Measurements from ENCODE around the gene CDK10. TPM values are rescaled to one million over a fixed set of nuclear protein-coding genes. Genes with fewer than 3 reads are reported as not detected.

The CDK10 gene
- total RNA-seq, 1 experiment from 2014 or later = 52.6 TPM

- CTCF ChIA-PET = no interaction called here
- intact Hi-C loops (cut with micrococcal nuclease; ENCODE audit: unreplicated experiment) = no loop called here
- in situ Hi-C loops (cut with HindIII; ENCODE audit: low pct_unique_long_range_greater_than_20kb, low sequenced_read_pairs) = no loop called here
- no peak overlapping the region for H3K4me3 ChIP-seq (ENCODE audit: low read depth in 2 of 2, low read length in 2 of 2)
- H3K27me3 ChIP-seq (ENCODE audit: control insufficient read depth, insufficient read depth, low read length) = no peaks in the 10 kb centered on the region
- no peaks in the 10 kb centered on the region; the same call in 1 of the 2 replicates for H3K36me3 ChIP-seq (ENCODE audit: control insufficient read depth, insufficient read depth, low read length)
- no TSS peak for BruUV-seq (replicated peaks)
- TF ChIP-seq TCF7L2 (IDR thresholded peaks at IDR 0.05; ENCODE audit: low read depth, low read length) = no peak
- TF ChIP-seq, protein P1, sequence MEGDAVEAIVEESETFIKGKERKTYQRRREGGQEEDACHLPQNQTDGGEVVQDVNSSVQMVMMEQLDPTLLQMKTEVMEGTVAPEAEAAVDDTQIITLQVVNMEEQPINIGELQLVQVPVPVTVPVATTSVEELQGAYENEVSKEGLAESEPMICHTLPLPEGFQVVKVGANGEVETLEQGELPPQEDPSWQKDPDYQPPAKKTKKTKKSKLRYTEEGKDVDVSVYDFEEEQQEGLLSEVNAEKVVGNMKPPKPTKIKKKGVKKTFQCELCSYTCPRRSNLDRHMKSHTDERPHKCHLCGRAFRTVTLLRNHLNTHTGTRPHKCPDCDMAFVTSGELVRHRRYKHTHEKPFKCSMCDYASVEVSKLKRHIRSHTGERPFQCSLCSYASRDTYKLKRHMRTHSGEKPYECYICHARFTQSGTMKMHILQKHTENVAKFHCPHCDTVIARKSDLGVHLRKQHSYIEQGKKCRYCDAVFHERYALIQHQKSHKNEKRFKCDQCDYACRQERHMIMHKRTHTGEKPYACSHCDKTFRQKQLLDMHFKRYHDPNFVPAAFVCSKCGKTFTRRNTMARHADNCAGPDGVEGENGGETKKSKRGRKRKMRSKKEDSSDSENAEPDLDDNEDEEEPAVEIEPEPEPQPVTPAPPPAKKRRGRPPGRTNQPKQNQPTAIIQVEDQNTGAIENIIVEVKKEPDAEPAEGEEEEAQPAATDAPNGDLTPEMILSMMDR (IDR thresholded peaks at IDR 0.05) = no peak
- no peak for TF ChIP-seq POLR2AphosphoS5 (IDR thresholded peaks at IDR 0.05; ENCODE audit: low read depth, low read length)
- TF ChIP-seq SIN3A (IDR thresholded peaks at IDR 0.05; ENCODE audit: borderline replicate concordance, insufficient read depth, low read depth, low read length) = no peak
- TF ChIP-seq REST (IDR thresholded peaks at IDR 0.05; ENCODE audit: insufficient read depth in 1 of 2, low read depth in 2 of 2, low read length in 1 of 2) = no peak
- ATAC-seq (no peak), DNase-seq (ENCODE audit: low read depth, low spot score) (no peak)
- no peaks in the 10 kb centered on the region for H3K9me3 ChIP-seq (ENCODE audit: control insufficient read depth, insufficient read depth, low read depth, low read length)
- POLR2A ChIA-PET = no interaction called here
- 0 out of 2 replicates have a peak, but pooled peaks cover 5% of the 10 kb centered on the region for H3K4me1 ChIP-seq (ENCODE audit: control insufficient read depth, insufficient read depth, low read length)
- no peak overlapping the region for H3K27ac ChIP-seq (ENCODE audit: low read length)
These were observed 22.7 kb downstream of the CDK10 start for GRCh38 chr16:89709166-89709565.

DNA sequence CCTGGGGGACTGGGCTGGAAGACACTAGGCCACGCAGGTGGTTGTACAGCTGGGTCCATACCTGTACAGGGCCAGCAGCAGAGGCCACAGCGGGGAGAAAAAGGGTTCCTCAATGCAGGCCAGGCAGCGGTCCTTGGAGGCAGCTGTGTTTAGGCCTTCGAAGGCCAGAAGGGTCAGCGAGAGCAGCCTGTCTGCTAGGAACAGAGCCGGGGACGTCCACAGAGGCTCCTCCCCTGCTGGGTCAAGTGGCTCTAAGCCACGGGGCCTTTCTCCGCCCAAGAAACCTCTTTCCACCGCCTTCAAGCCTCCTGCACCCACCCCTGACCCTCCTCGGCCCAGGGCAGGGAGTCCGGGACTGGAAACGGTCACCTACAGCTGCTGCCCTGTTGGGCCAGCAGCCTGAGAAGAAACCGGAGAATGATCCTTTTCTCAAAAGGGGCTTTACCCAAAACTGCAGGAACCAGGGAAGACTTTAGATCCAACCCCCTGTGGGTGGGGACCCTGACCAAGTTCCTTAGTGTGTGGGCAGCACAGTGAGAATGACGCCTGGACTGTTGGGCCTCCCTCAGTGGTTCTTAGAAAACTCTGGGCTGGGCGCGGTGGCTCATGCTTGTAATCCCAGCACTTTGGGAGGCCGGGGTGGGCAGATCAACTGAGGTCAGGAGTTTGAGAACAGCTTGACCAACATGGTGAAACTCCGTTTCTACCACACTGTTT, 23.4 kb downstream of the CDK10 start:
- DNase-seq (ENCODE audit: low read depth, low spot score) (no peak), ATAC-seq (no peak)
- 0 out of 2 replicates have a peak, but pooled peaks cover 5% of the 10 kb centered on the region for H3K4me1 ChIP-seq (ENCODE audit: control insufficient read depth, insufficient read depth, low read length)
- TF ChIP-seq TCF7L2 (IDR thresholded peaks at IDR 0.05; ENCODE audit: low read depth, low read length) = no peak
- TF ChIP-seq REST (IDR thresholded peaks at IDR 0.05; ENCODE audit: insufficient read depth in 1 of 2, low read depth in 2 of 2, low read length in 1 of 2) = no peak
- intact Hi-C loops (cut with micrococcal nuclease; ENCODE audit: unreplicated experiment) (no loop called here), in situ Hi-C loops (cut with HindIII; ENCODE audit: low pct_unique_long_range_greater_than_20kb, low sequenced_read_pairs) (no loop called here)
- H3K27me3 ChIP-seq (ENCODE audit: control insufficient read depth, insufficient read depth, low read length) = no peaks in the 10 kb centered on the region
- H3K27ac ChIP-seq (ENCODE audit: low read length) = no peak overlapping the region
- no peaks in the 10 kb centered on the region for H3K9me3 ChIP-seq (ENCODE audit: control insufficient read depth, insufficient read depth, low read depth, low read length)
- no peak overlapping the region for H3K4me3 ChIP-seq (ENCODE audit: low read depth in 2 of 2, low read length in 2 of 2)
- POLR2A ChIA-PET = no interaction called here
- no peaks in the 10 kb centered on the region; the same call in 1 of the 2 replicates for H3K36me3 ChIP-seq (ENCODE audit: control insufficient read depth, insufficient read depth, low read length)
- BruUV-seq (replicated peaks) = no TSS peak
- CTCF ChIA-PET = interaction anchor here (1.1 kb wide), 1 partner anchor 8 kb away, joined by 9 read pairs; the partner anchor contains the start of gene SPATA2L
